Fibroblast of peridontal ligament (primary cell): ENCODE measurements around the gene RITA1.
"Not testable (repeated sequence)": the region's sequence is repeated elsewhere in the genome, so short reads cannot be mapped to it uniquely, and the experiment has no call there.

Experiments used
- DNase-seq: peaks from one replicate; pipeline ENCODE4 v3.0.0-alpha.2; 2010; ENCODE audit errors: extremely low read depth

RITA1 gene

GRCh38 chr12:113185180-113186032, at the start of gene RITA1, which contains the start of gene DDX54:
TSS of gene RITA1 (plus strand) at chr12:113185721. CDS start at chr12:113186747, 1,026 bp downstream.
TSS of gene DDX54 (minus strand) at chr12:113185478. CDS start at chr12:113185451, 27 bp downstream.
- peak; percentile 65 for DNase-seq

- DNase-seq: no peak
These were observed 49.2 kb upstream of the RITA1 start for GRCh38 chr12:113136128-113136989.

- no peak for DNase-seq
These were observed 48.5 kb upstream of the RITA1 start for GRCh38 chr12:113136990-113137511.

- no peak for DNase-seq
These were observed 47.4 kb upstream of the RITA1 start for GRCh38 chr12:113137861-113138783.

- no peak for DNase-seq
These were observed 46.7 kb upstream of the RITA1 start for GRCh38 chr12:113138826-113139225.

- DNase-seq: no peak
These were observed 44.8 kb upstream of the RITA1 start for GRCh38 chr12:113140706-113141105.

- DNase-seq: not testable (repeated sequence)
These were observed 43.8 kb upstream of the RITA1 start for GRCh38 chr12:113141716-113142115.

GRCh38 chr12:113142173-113142885, 43.2 kb upstream of the RITA1 start:
- DNase-seq: no peak

GRCh38 chr12:113142886-113143332, 42.6 kb upstream of the RITA1 start:
- DNase-seq: no peak

- DNase-seq: no peak
These were observed 41.6 kb upstream of the RITA1 start for GRCh38 chr12:113143959-113144358.

GRCh38 chr12:113144806-113145205, 40.7 kb upstream of the RITA1 start:
- DNase-seq: no peak

- DNase-seq: peak; percentile 52
These were observed 39.6 kb upstream of the RITA1 start for GRCh38 chr12:113145720-113146551.

GRCh38 chr12:113146999-113147398, 38.5 kb upstream of the RITA1 start:
- no peak for DNase-seq

GRCh38 chr12:113149361-113150150, 36.0 kb upstream of the RITA1 start, which contains the start of gene CFAP73:
TSS of gene CFAP73 (plus strand) at chr12:113149724. CDS start at chr12:113149858, 134 bp downstream.
- peak; percentile 83 for DNase-seq

- DNase-seq: no peak
These were observed 33.9 kb upstream of the RITA1 start for GRCh38 chr12:113151655-113152054.

- DNase-seq: no peak
These were observed 33.2 kb upstream of the RITA1 start for GRCh38 chr12:113152196-113152834.

- DNase-seq: peak; percentile 63
These were observed 32.4 kb upstream of the RITA1 start for GRCh38 chr12:113152835-113153814.
